MM.1S (cell line): ENCODE data around the gene MYADM.

ENCODE experiments used
- DNase-seq: peaks from one replicate; pipeline ENCODE4 v3.0.0-alpha.2; 2015
- H2AFZ ChIP-seq: fragments of 300-600 bp; sonication (generic); 2 replicates; pipeline ENCODE4 v1.6.0; 2016; ENCODE audit warnings: antibody characterized with exemption, low read length
- H3F3A ChIP-seq: fragments of 300-600 bp; sonication (generic); 2 replicates; pipeline ENCODE4 v1.6.1; 2016; ENCODE audit warnings: mild to moderate bottlenecking, antibody characterized with exemption, low read length, moderate library complexity, mixed read lengths; ENCODE audit not compliant: insufficient read depth
- H3K27ac ChIP-seq: fragments of 300-600 bp; sonication (generic); 2 replicates; pipeline ENCODE4 v1.5.1; 2016; ENCODE audit warnings: mild to moderate bottlenecking, low read length
- H3K27me3 ChIP-seq: fragments of 300-600 bp; sonication (generic); replicated peaks from 2 replicates; pipeline ENCODE4 v1.6.0; 2016; ENCODE audit warnings: low read length; ENCODE audit not compliant: insufficient read depth
- H3K36me3 ChIP-seq: fragments of 300-600 bp; sonication (generic); replicated peaks from 2 replicates; pipeline ENCODE4 v1.6.1; 2016; ENCODE audit warnings: mild to moderate bottlenecking, low read length, mixed read lengths; ENCODE audit not compliant: insufficient read depth
- H3K4me1 ChIP-seq: fragments of 300-600 bp; sonication (generic); 2 replicates; pipeline ENCODE4 v1.6.1; 2016; ENCODE audit warnings: low read length, mixed read lengths
- H3K4me2 ChIP-seq: fragments of 300-600 bp; sonication (generic); 2 replicates; pipeline ENCODE4 v1.6.0; 2016; ENCODE audit warnings: low read depth, low read length
- H3K4me3 ChIP-seq: fragments of 300-600 bp; sonication (generic); 2 replicates; pipeline ENCODE4 v1.5.1; 2016; ENCODE audit warnings: low read length, mixed read lengths
- H3K79me2 ChIP-seq: fragments of 300-600 bp; sonication (generic); 2 replicates; pipeline ENCODE4 v1.6.1; 2016; ENCODE audit warnings: mixed run types, low read length, mixed read lengths
- H3K9ac ChIP-seq: fragments of 300-600 bp; sonication (generic); 2 replicates; pipeline ENCODE4 v1.6.1; 2016; ENCODE audit warnings: low read length, mixed read lengths
- H3K9me2 ChIP-seq: fragments of 300-600 bp; sonication (generic); replicated peaks from 2 replicates; pipeline ENCODE4 v1.6.1; 2016; ENCODE audit warnings: mild to moderate bottlenecking, low read length, mixed read lengths; ENCODE audit not compliant: insufficient read depth
- H3K9me3 ChIP-seq: fragments of 300-600 bp; sonication (generic); replicated peaks from 2 replicates; pipeline ENCODE4 v1.6.1; 2016; ENCODE audit warnings: mild to moderate bottlenecking, low read length, mixed read lengths; ENCODE audit not compliant: insufficient read depth
- H4K20me1 ChIP-seq: fragments of 300-600 bp; sonication (generic); 2 replicates; pipeline ENCODE4 v1.6.1; 2016; ENCODE audit warnings: mild to moderate bottlenecking, low read length, moderate library complexity, mixed read lengths; ENCODE audit not compliant: insufficient read depth
- CTCF ChIP-seq: fragments of 300-600 bp; sonication (generic); IDR thresholded peaks from 2 replicates; pipeline ENCODE4 v1.5.1; 2016; ENCODE audit warnings: antibody characterized with exemption, low read length, mixed read lengths
- EZH2 ChIP-seq: fragments of 300-600 bp; sonication (generic); optimal IDR thresholded peaks from 2 replicates; pipeline ENCODE3; 2017; ENCODE audit warnings: low read depth, mild to moderate bottlenecking, antibody characterized with exemption, low read length, mixed read lengths
- EZH2phosphoT487 ChIP-seq: fragments of 300-600 bp; sonication (generic); IDR thresholded peaks from 2 replicates; pipeline ENCODE4 v1.6.1; 2018; ENCODE audit warnings: antibody characterized with exemption, low read length

The MYADM gene

GRCh38 chr19:53883741-53884140 is 16.1 kb downstream of the MYADM start:
- Histone ChIP-seq H3K79me2 (no peaks in the 10 kb centered on the region), H3K9ac (no peak overlapping the region), H3K36me3 (no peaks in the 10 kb centered on the region), H3F3A (no peaks in the 10 kb centered on the region), H2AFZ (no peak overlapping the region), H3K4me2 (no peak overlapping the region), H3K4me3 (no peak overlapping the region), H3K4me1 (no peaks in the 10 kb centered on the region), H3K9me2 (no peaks in the 10 kb centered on the region), H4K20me1 (no peaks in the 10 kb centered on the region), H3K9me3 (no peaks in the 10 kb centered on the region), H3K27me3 (peaks cover 10% of the 10 kb centered on the region), H3K27ac (no peak overlapping the region)
- DNase-seq: no peak
- TF ChIP-seq EZH2 (no peak), EZH2phosphoT487 (no peak), CTCF (no peak)

GRCh38 chr19:53884256-53884655 is 16.6 kb downstream of the MYADM start:
- Histone ChIP-seq H3K4me3 (no peak overlapping the region), H4K20me1 (no peaks in the 10 kb centered on the region), H3K79me2 (no peaks in the 10 kb centered on the region), H2AFZ (no peak overlapping the region), H3K27me3 (peaks cover 7% of the 10 kb centered on the region; the same call in 1 of the 2 replicates), H3K4me1 (no peaks in the 10 kb centered on the region), H3K4me2 (no peak overlapping the region), H3K9me3 (no peaks in the 10 kb centered on the region), H3K27ac (no peak overlapping the region), H3K9me2 (no peaks in the 10 kb centered on the region), H3K9ac (no peak overlapping the region), H3K36me3 (no peaks in the 10 kb centered on the region), H3F3A (no peaks in the 10 kb centered on the region)
- no peak for TF ChIP-seq EZH2
- TF ChIP-seq EZH2phosphoT487: no peak
- TF ChIP-seq CTCF: no peak
- DNase-seq: no peak

GRCh38 chr19:53885036-53885435 is 17.4 kb downstream of the MYADM start:
- no peaks in the 10 kb centered on the region for H3K9me3 ChIP-seq
- H3F3A ChIP-seq: no peaks in the 10 kb centered on the region
- H3K4me1 ChIP-seq: no peaks in the 10 kb centered on the region
- no peaks in the 10 kb centered on the region for H3K9me2 ChIP-seq
- no peak overlapping the region for H3K9ac ChIP-seq
- peaks cover 7% of the 10 kb centered on the region; the same call in 1 of the 2 replicates for H3K27me3 ChIP-seq
- no peaks in the 10 kb centered on the region for H3K79me2 ChIP-seq
- TF ChIP-seq EZH2 (no peak), CTCF (no peak), EZH2phosphoT487 (no peak)
- no peak for DNase-seq
- no peaks in the 10 kb centered on the region for H3K36me3 ChIP-seq
- no peak overlapping the region for H2AFZ ChIP-seq
- H3K4me2 ChIP-seq: no peak overlapping the region
- H3K27ac ChIP-seq: no peak overlapping the region
- no peak overlapping the region for H3K4me3 ChIP-seq
- H4K20me1 ChIP-seq: no peaks in the 10 kb centered on the region
